GOT3 (cell line): ENCODE results near the gene FAM83G.

ENCODE experiments used
- DNase-seq: peaks from one replicate; lab custom pipeline; 2025; ENCODE audit warnings: mixed read lengths; lab: John Stamatoyannopoulos, UW

FAM83G gene

GRCh38 chr17:18987862-18988545 is 16.6 kb downstream of the FAM83G start:
- DNase-seq: no peak

- no peak for DNase-seq
Observed at GRCh38 chr17:18987230-18987610, 17.3 kb downstream of the FAM83G start.

GRCh38 chr17:18986541-18987229 is 17.9 kb downstream of the FAM83G start:
- DNase-seq: no peak

- DNase-seq: no peak
Observed at GRCh38 chr17:18985475-18985874, 19.1 kb downstream of the FAM83G start.

GRCh38 chr17:18984273-18985114 is 20.1 kb downstream of the FAM83G start:
- DNase-seq: no peak

GRCh38 chr17:18981642-18982424 is 22.7 kb downstream of the FAM83G start:
- peak; percentile 20 for DNase-seq

GRCh38 chr17:18981335-18981641 is 23.3 kb downstream of the FAM83G start:
- no peak for DNase-seq

- no peak for DNase-seq
Observed at GRCh38 chr17:18980682-18981334, 23.8 kb downstream of the FAM83G start.

GRCh38 chr17:18978655-18979054 is 25.9 kb downstream of the FAM83G start:
- DNase-seq: no peak

GRCh38 chr17:18978050-18978449 is 26.5 kb downstream of the FAM83G start:
- DNase-seq: no peak

- no peak for DNase-seq
Observed at GRCh38 chr17:18977646-18978045, 26.9 kb downstream of the FAM83G start.

- no peak for DNase-seq
Observed at GRCh38 chr17:18977021-18977420, 27.5 kb downstream of the FAM83G start.

- no peak for DNase-seq
Observed at GRCh38 chr17:18976201-18976600, 28.4 kb downstream of the FAM83G start.

GRCh38 chr17:18975597-18975996 is 29.0 kb downstream of the FAM83G start:
- DNase-seq: no peak

- DNase-seq: no peak
Observed at GRCh38 chr17:18974407-18975149, 30.0 kb downstream of the FAM83G start.

- no peak for DNase-seq
Observed at GRCh38 chr17:18971801-18972200, 32.8 kb downstream of the FAM83G start.

GRCh38 chr17:18970582-18971480 is 33.7 kb downstream of the FAM83G start:
- DNase-seq: no peak

- DNase-seq: no peak
Observed at GRCh38 chr17:18968945-18969887, 35.3 kb downstream of the FAM83G start.

GRCh38 chr17:18968345-18968744 is 36.2 kb downstream of the FAM83G start:
- no peak for DNase-seq
